Keratinocyte (primary cell): Measurements from ENCODE around the gene PSMG2. TPM values are rescaled to one million over a fixed set of nuclear protein-coding genes. Genes with fewer than 3 reads are reported as not detected.

Experiments used
- DNase-seq: peaks from one replicate; pipeline ENCODE4 v3.0.0-alpha.2; 2011; ENCODE audit warnings: low read depth, missing footprints, low spot score
- FAIRE-seq: peaks from 2 replicates; lab custom pipeline; 2011; peaks lifted over from hg19 to GRCh38; lab: Jason Lieb, UNC
- H2AFZ ChIP-seq: 2 replicates; pipeline ENCODE4 v1.6.0; 2012; ENCODE audit warnings: low read length, control low read depth, inconsistent platforms; ENCODE audit not compliant: control insufficient read depth
- H3K27ac ChIP-seq: 2 replicates; pipeline ENCODE4 v1.5.1; 2011; ENCODE audit warnings: low read length; ENCODE audit not compliant: control insufficient read depth, insufficient read depth
- H3K27me3 ChIP-seq: 3 replicates; pipeline ENCODE4 v1.6.0; 2011; ENCODE audit warnings: low read length; ENCODE audit not compliant: control insufficient read depth, insufficient read depth; ENCODE audit errors: extremely low read depth
- H3K36me3 ChIP-seq, 2 experiments: 2 replicates in 1 of 2; 3 replicates in 1 of 2; pipeline ENCODE4 v1.5.1; 2011; ENCODE audit warnings: low read length in 2 of 2, mild to moderate bottlenecking in 1 of 2; ENCODE audit not compliant: control insufficient read depth in 2 of 2, insufficient read depth in 2 of 2; ENCODE audit errors: extremely low read depth in 1 of 2
- H3K4me1 ChIP-seq: 3 replicates; pipeline ENCODE4 v1.5.1; 2011; ENCODE audit warnings: low read length; ENCODE audit not compliant: control insufficient read depth, insufficient read depth; ENCODE audit errors: extremely low read depth
- H3K4me2 ChIP-seq: 3 replicates; pipeline ENCODE4 v1.6.0; 2011; ENCODE audit warnings: low read depth, low read length; ENCODE audit not compliant: control insufficient read depth, insufficient read depth; ENCODE audit errors: extremely low read depth
- H3K4me3 ChIP-seq, 3 experiments: fragments of 200-600 bp in 1 of 3; sonication (generic) in 1 of 3; 2 replicates in 2 of 3; 3 replicates in 1 of 3; pipeline ENCODE4 v1.5.1; 2011 to 2016; ENCODE audit warnings: low read length in 3 of 3, mild to moderate bottlenecking in 3 of 3, control low read depth in 2 of 3, inconsistent platforms in 1 of 3, low read depth in 1 of 3, mixed read lengths in 1 of 3, mixed run types in 1 of 3, moderate library complexity in 1 of 3; ENCODE audit not compliant: control insufficient read depth in 2 of 3, insufficient read depth in 2 of 3; ENCODE audit errors: extremely low read depth in 1 of 3
- H3K79me2 ChIP-seq: 2 replicates; pipeline ENCODE4 v1.6.0; 2012; ENCODE audit warnings: low read length; ENCODE audit not compliant: control insufficient read depth, insufficient read depth
- H3K9ac ChIP-seq: 3 replicates; pipeline ENCODE4 v1.6.0; 2011; ENCODE audit warnings: low read length; ENCODE audit not compliant: control insufficient read depth, insufficient read depth; ENCODE audit errors: extremely low read depth
- H3K9me1 ChIP-seq: 3 replicates; pipeline ENCODE4 v1.6.0; 2011; ENCODE audit warnings: low read length; ENCODE audit not compliant: control insufficient read depth, insufficient read depth; ENCODE audit errors: extremely low read depth
- H3K9me3 ChIP-seq: 2 replicates; pipeline ENCODE4 v1.5.1; 2012; ENCODE audit warnings: low read depth, low read length; ENCODE audit not compliant: control insufficient read depth
- H4K20me1 ChIP-seq: 3 replicates; pipeline ENCODE4 v1.6.0; 2011; ENCODE audit warnings: low read length; ENCODE audit not compliant: control insufficient read depth, insufficient read depth; ENCODE audit errors: extremely low read depth
- EZH2 ChIP-seq: IDR thresholded peaks from one replicate; pipeline ENCODE4 v1.6.1; 2012; ENCODE audit warnings: inconsistent platforms, mild to moderate bottlenecking, low read length, moderate library complexity
- dilution Hi-C: fragments of 300-500 bp; cut with MboI; formaldehyde crosslinking; loops from one replicate; pipeline ENCODE4 v1.7.0; 2020; ENCODE audit warnings: low sequenced_read_pairs; ENCODE audit not compliant: extremely low pct_ligation_motif_present
- polyA plus RNA-seq, 5 experiments: library from polyadenylated mRNA; depleted of rRNA in 3 of 5; stranded (reverse) in 3 of 5; stranded (forward) in 1 of 5; unstranded in 1 of 5; fragments of >200 nt; gene quantifications; 1 replicate in 1 of 5; 2 replicates in 3 of 5; 3 replicates in 1 of 5; pipeline versions ENCODE4 v1.2.1 to v1.2.3, GENCODE V29; 2011 to 2012; ENCODE audit warnings: missing spikeins in 2 of 5, low read depth in 1 of 5, low replicate concordance in 1 of 5
- small RNA-seq, 3 experiments: library from RNA; depleted of rRNA; stranded (forward); fragments of <200 nt; gene quantifications; one replicate each; pipeline ENCODE3, GENCODE V24; 2012; ENCODE audit warnings: low read depth in 3 of 3, low replicate concordance in 1 of 3; ENCODE audit not compliant: insufficient read length in 3 of 3
- TF ChIP-seq, protein P1 (sequence below), 3 experiments: IDR thresholded peaks in 1 of 3; conservative IDR thresholded peaks in 1 of 3; optimal IDR thresholded peaks in 1 of 3; 2 replicates in 2 of 3; 3 replicates in 1 of 3; pipeline versions ENCODE3 to v1.5.1; 2011; ENCODE audit warnings: low read length in 3 of 3, mild to moderate bottlenecking in 3 of 3, moderate library complexity in 2 of 3, control low read depth in 1 of 3, inconsistent platforms in 1 of 3; ENCODE audit not compliant: insufficient read depth in 2 of 3; ENCODE audit errors: extremely low read depth in 1 of 3

Gene PSMG2
- polyA plus RNA-seq, 1 donor (not counting 4 experiments of a cell fraction or from before 2014, with no cell fraction given), result 69.3 TPM

GRCh38 chr18:12774982-12775381 lies 72.1 kb downstream of the PSMG2 start:
- no peak overlapping the region for H2AFZ ChIP-seq
- H3K27me3 ChIP-seq, result no peaks in the 10 kb centered on the region
- H3K4me3 ChIP-seq, result no peak overlapping the region
- dilution Hi-C loops, result no loop called here
- no peaks in the 10 kb centered on the region for H3K9me1 ChIP-seq
- TF ChIP-seq EZH2, result no peak
- TF ChIP-seq, protein P1, sequence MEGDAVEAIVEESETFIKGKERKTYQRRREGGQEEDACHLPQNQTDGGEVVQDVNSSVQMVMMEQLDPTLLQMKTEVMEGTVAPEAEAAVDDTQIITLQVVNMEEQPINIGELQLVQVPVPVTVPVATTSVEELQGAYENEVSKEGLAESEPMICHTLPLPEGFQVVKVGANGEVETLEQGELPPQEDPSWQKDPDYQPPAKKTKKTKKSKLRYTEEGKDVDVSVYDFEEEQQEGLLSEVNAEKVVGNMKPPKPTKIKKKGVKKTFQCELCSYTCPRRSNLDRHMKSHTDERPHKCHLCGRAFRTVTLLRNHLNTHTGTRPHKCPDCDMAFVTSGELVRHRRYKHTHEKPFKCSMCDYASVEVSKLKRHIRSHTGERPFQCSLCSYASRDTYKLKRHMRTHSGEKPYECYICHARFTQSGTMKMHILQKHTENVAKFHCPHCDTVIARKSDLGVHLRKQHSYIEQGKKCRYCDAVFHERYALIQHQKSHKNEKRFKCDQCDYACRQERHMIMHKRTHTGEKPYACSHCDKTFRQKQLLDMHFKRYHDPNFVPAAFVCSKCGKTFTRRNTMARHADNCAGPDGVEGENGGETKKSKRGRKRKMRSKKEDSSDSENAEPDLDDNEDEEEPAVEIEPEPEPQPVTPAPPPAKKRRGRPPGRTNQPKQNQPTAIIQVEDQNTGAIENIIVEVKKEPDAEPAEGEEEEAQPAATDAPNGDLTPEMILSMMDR (optimal IDR thresholded peaks at IDR 0.05 in 1 of 3, IDR thresholded peaks at IDR 0.05 in 1 of 3, conservative IDR thresholded peaks at IDR 0.05 in 1 of 3; ENCODE audit: extremely low read depth in 1 of 3, insufficient read depth in 2 of 3, low read length in 3 of 3), result no peak
- H4K20me1 ChIP-seq, result no peaks in the 10 kb centered on the region
- H3K36me3 ChIP-seq, result no peaks in the 10 kb centered on the region
- DNase-seq (no peak), FAIRE-seq (no peak)
- H3K4me2 ChIP-seq, result no peak overlapping the region
- H3K27ac ChIP-seq, result no peak overlapping the region
- H3K79me2 ChIP-seq, result no peaks in the 10 kb centered on the region
- H3K9me3 ChIP-seq, result no peaks in the 10 kb centered on the region
- H3K9ac ChIP-seq, result no peak overlapping the region
- no peaks in the 10 kb centered on the region for H3K4me1 ChIP-seq

Small RNA genes within 50 kb of the gene (small RNA-seq; reads per million reads assigned to genes)
- gene RF00019, result 0 reads per million in 3 experiments

Other genes with a start within 250 kb of the PSMG2 start
- 14.3 to 20.6 TPM (median 14.4 TPM) in 3 replicates for gene SPIRE1, start 44.9 kb upstream of the PSMG2 start, polyA plus RNA-seq
- 7.5 to 10.7 TPM (median 8.3 TPM) in 3 replicates for gene CEP76, start 319 bp upstream of the PSMG2 start, polyA plus RNA-seq
- gene PTPN2, start 181.2 kb downstream of the PSMG2 start, polyA plus RNA-seq, result 23.7 to 39.9 TPM (median 26.0 TPM) in 3 replicates
- 41.3 to 60.5 TPM (median 47.4 TPM) in 3 replicates for gene SEH1L, start 245.0 kb downstream of the PSMG2 start, polyA plus RNA-seq